SK-N-MC (cell line): ENCODE measurements around the gene PSMC3.
A peak's percentile ranks its signal among the peaks of the same experiment; 100 is the strongest.

Experiments used
- DNase-seq: peaks from one replicate; pipeline ENCODE4 v3.0.0-alpha.2; 2011; ENCODE audit warnings: low read depth, low spot score
- H3K27ac ChIP-seq: fragments of 200-600 bp; sonication (generic); 2 replicates; pipeline ENCODE4 v1.5.1; 2016; ENCODE audit warnings: mixed run types
- H3K36me3 ChIP-seq: fragments of 200-600 bp; sonication (generic); 2 replicates; pipeline ENCODE4 v1.6.1; 2017; ENCODE audit warnings: antibody characterized with exemption, low read length, mixed read lengths; ENCODE audit not compliant: insufficient read depth
- H3K4me3 ChIP-seq: fragments of 200-600 bp; sonication (generic); 2 replicates; pipeline ENCODE4 v1.5.1; 2016
- H3K9ac ChIP-seq: fragments of 200-600 bp; sonication (generic); 2 replicates; pipeline ENCODE4 v1.8.0; 2017; ENCODE audit warnings: mixed run types, mixed read lengths; ENCODE audit not compliant: insufficient read length
- H3K9me3 ChIP-seq: fragments of 200-600 bp; sonication (generic); 2 replicates; pipeline ENCODE4 v1.6.1; 2017; ENCODE audit warnings: low read depth, mild to moderate bottlenecking, antibody characterized with exemption, low read length, moderate library complexity, mixed read lengths
- EZH2 ChIP-seq: fragments of 200-600 bp; sonication (generic); IDR thresholded peaks from one replicate; pipeline ENCODE4 v1.6.1; 2017; ENCODE audit warnings: antibody characterized with exemption
- FOXP2 ChIP-seq: optimal IDR thresholded peaks from 2 replicates; pipeline ENCODE3; 2011; ENCODE audit warnings: mild to moderate bottlenecking, moderate library complexity; ENCODE audit not compliant: insufficient read depth; ENCODE audit errors: extremely low read length, control extremely low read depth
- POLR2AphosphoS5 ChIP-seq: IDR thresholded peaks from 2 replicates; pipeline ENCODE4 v1.6.1; 2012; ENCODE audit warnings: mild to moderate bottlenecking, low read depth, low read length, borderline replicate concordance

The PSMC3 gene

GRCh38 chr11:47373876-47374719, 52.1 kb downstream of the PSMC3 start:
- DNase-seq, result peak; percentile 5
- TF ChIP-seq FOXP2 (no peak), POLR2AphosphoS5 (no peak), EZH2 (no peak)
- Histone ChIP-seq H3K9me3 (no peaks in the 10 kb centered on the region), H3K27ac (no peak overlapping the region), H3K9ac (no peak overlapping the region), H3K36me3 (no peaks in the 10 kb centered on the region), H3K4me3 (no peak overlapping the region)

- H3K27ac ChIP-seq, result no peak overlapping the region
- DNase-seq, result no peak
- no peak for TF ChIP-seq POLR2AphosphoS5
- no peak for TF ChIP-seq EZH2
- TF ChIP-seq FOXP2, result no peak
- no peaks in the 10 kb centered on the region for H3K9me3 ChIP-seq
- H3K36me3 ChIP-seq, result no peaks in the 10 kb centered on the region
- H3K4me3 ChIP-seq, result no peak overlapping the region
- H3K9ac ChIP-seq, result no peak overlapping the region
Observed at GRCh38 chr11:47372422-47372821, 53.8 kb downstream of the PSMC3 start.

GRCh38 chr11:47369676-47370075, 56.6 kb downstream of the PSMC3 start:
- no peak for TF ChIP-seq POLR2AphosphoS5
- TF ChIP-seq EZH2, result no peak
- no peak for TF ChIP-seq FOXP2
- H3K27ac ChIP-seq, result no peak overlapping the region
- peak overlapping the region; percentile 45 for H3K9ac ChIP-seq
- no peaks in the 10 kb centered on the region for H3K36me3 ChIP-seq
- no peak for DNase-seq
- no peak overlapping the region for H3K4me3 ChIP-seq
- no peaks in the 10 kb centered on the region for H3K9me3 ChIP-seq
